DND-41 (cell line): ENCODE results near the gene NELL2.

Experiments used
- ATAC-seq: fragments of 200-7000 bp; cut with Tn5 transposase; 3 replicates; pipeline ENCODE4 v1.9.1; 2021; ENCODE audit warnings: low read depth; ENCODE audit not compliant: insufficient read depth
- DNase-seq: peaks from one replicate; pipeline ENCODE4 v3.0.0-alpha.2; 2020
- H2AFZ ChIP-seq: 2 replicates; pipeline ENCODE4 v1.6.0; 2012; ENCODE audit warnings: low read depth, low read length
- H3K27ac ChIP-seq: 2 replicates; pipeline ENCODE4 v1.5.1; 2012; ENCODE audit warnings: low read length, inconsistent platforms
- H3K27me3 ChIP-seq: fragments of 200-600 bp; sonication (generic); 2 replicates; pipeline ENCODE4 v1.6.0; 2012; ENCODE audit warnings: low read length, mild to moderate bottlenecking, inconsistent platforms; ENCODE audit not compliant: insufficient read depth, poor library complexity
- H3K36me3 ChIP-seq: 2 replicates; pipeline ENCODE4 v1.5.1; 2012; ENCODE audit warnings: low read length, inconsistent platforms; ENCODE audit not compliant: insufficient read depth
- H3K4me1 ChIP-seq: 2 replicates; pipeline ENCODE4 v1.5.1; 2012; ENCODE audit warnings: mild to moderate bottlenecking, low read length; ENCODE audit not compliant: insufficient read depth
- H3K4me2 ChIP-seq: 2 replicates; pipeline ENCODE4 v1.6.0; 2012; ENCODE audit warnings: mild to moderate bottlenecking, moderate library complexity, low read length, inconsistent platforms; ENCODE audit not compliant: insufficient read depth
- H3K4me3 ChIP-seq, 2 experiments: fragments of 200-600 bp in 1 of 2; shearing (Covaris generic) in 1 of 2; 2 replicates each; pipeline ENCODE4 v1.5.1; 2012 to 2016; ENCODE audit warnings: inconsistent platforms in 2 of 2, low read length in 2 of 2, mild to moderate bottlenecking in 2 of 2, low read depth in 1 of 2, moderate library complexity in 1 of 2
- H3K79me2 ChIP-seq: 2 replicates; pipeline ENCODE4 v1.6.0; 2012; ENCODE audit warnings: low read length, inconsistent platforms; ENCODE audit not compliant: insufficient read depth
- H3K9ac ChIP-seq: 2 replicates; pipeline ENCODE4 v1.6.0; 2012; ENCODE audit warnings: low read depth, mild to moderate bottlenecking, inconsistent platforms, low read length, moderate library complexity
- H3K9me3 ChIP-seq: 2 replicates; pipeline ENCODE4 v1.5.1; 2012; ENCODE audit warnings: low read length, moderate library complexity, mild to moderate bottlenecking, inconsistent platforms; ENCODE audit not compliant: insufficient read depth, severe bottlenecking
- H4K20me1 ChIP-seq: 2 replicates; pipeline ENCODE4 v1.6.0; 2012; ENCODE audit warnings: low read length; ENCODE audit not compliant: insufficient read depth
- EZH2 ChIP-seq: IDR thresholded peaks from 3 replicates; pipeline ENCODE4 v1.6.1; 2012; ENCODE audit warnings: borderline replicate concordance, low read depth, mild to moderate bottlenecking, moderate library complexity, low read length, inconsistent platforms; ENCODE audit not compliant: severe bottlenecking
- TF ChIP-seq, protein P1 (sequence below): IDR thresholded peaks from 2 replicates; pipeline ENCODE4 v1.5.1; 2012; ENCODE audit warnings: borderline replicate concordance, low read length, moderate library complexity, mild to moderate bottlenecking; ENCODE audit not compliant: poor library complexity, severe bottlenecking; ENCODE audit errors: extremely low read depth

NELL2 gene

DNA sequence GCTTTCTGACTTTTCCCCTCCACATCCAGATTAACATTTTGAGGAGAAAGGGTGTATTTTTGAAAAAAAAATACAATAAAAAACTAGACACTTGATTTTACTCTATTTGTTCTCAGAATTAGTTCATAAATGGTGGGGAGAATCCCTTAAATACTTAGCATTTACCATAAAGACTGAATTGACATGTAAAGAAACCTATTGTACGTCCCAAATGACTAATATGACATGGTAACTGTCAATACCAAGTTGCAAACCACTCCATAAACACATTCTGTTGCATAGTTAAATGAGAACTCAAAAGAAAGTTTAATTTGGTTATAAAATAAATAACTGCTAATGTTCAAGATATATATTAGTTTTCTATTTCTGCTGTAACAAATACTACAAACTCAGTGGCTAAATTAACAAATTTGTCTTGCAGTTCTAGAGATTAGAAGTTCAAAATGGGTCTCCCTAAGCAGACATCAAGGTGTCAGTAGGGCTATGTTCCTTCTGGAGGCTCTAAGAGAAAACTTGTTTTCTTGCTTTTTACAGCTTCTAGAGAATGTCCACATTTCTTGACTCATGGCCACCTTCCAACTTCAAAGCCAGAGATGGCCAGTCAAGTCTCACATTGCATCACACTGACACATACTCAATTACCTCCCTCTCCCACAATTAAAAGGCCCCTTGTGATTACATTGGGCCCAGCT, 16.0 kb downstream of the NELL2 start:
- no peak for ATAC-seq
- no peak for TF ChIP-seq EZH2
- TF ChIP-seq, protein P1, sequence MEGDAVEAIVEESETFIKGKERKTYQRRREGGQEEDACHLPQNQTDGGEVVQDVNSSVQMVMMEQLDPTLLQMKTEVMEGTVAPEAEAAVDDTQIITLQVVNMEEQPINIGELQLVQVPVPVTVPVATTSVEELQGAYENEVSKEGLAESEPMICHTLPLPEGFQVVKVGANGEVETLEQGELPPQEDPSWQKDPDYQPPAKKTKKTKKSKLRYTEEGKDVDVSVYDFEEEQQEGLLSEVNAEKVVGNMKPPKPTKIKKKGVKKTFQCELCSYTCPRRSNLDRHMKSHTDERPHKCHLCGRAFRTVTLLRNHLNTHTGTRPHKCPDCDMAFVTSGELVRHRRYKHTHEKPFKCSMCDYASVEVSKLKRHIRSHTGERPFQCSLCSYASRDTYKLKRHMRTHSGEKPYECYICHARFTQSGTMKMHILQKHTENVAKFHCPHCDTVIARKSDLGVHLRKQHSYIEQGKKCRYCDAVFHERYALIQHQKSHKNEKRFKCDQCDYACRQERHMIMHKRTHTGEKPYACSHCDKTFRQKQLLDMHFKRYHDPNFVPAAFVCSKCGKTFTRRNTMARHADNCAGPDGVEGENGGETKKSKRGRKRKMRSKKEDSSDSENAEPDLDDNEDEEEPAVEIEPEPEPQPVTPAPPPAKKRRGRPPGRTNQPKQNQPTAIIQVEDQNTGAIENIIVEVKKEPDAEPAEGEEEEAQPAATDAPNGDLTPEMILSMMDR = no peak
- H3K9me3 ChIP-seq = no peaks in the 10 kb centered on the region
- H3K4me2 ChIP-seq = no peak overlapping the region
- no peak overlapping the region for H3K9ac ChIP-seq
- H3K27ac ChIP-seq = no peak overlapping the region
- no peaks in the 10 kb centered on the region for H4K20me1 ChIP-seq
- no peaks in the 10 kb centered on the region for H3K79me2 ChIP-seq
- no peak overlapping the region for H3K4me3 ChIP-seq
- no peaks in the 10 kb centered on the region for H3K27me3 ChIP-seq
- no peak for DNase-seq
- H3K4me1 ChIP-seq = no peaks in the 10 kb centered on the region
- H2AFZ ChIP-seq = no peak overlapping the region
- H3K36me3 ChIP-seq = no peaks in the 10 kb centered on the region

DNA sequence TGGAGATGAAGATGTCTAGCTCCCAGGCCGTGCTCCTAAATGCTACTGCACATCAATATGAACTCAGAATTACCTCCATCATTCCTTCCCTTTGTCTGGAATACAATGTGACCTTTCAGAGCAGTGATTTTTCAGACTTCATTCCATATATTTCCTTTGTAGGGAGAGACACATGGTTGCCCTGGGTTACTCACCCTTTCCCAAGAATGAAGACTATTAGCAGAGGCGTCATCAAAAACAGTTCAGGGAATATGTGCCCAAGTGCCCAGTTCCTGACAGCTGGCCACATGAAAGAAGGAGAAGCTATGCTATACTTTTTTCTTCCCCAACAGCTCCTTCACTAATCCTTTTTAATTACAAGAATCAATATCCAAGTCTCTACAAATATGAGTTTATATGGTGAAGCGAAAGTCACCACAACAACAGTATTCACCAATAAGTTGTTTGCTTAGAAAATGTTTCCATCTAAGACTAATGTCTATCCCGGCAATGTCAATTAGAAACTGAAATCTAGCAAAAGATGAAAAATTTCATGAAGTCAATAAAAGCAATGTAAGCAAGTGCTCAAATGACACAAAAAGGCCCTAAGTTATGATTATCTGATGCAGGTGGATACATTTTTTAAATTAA, 17.8 kb downstream of the NELL2 start:
- no peaks in the 10 kb centered on the region for H4K20me1 ChIP-seq
- no peaks in the 10 kb centered on the region for H3K79me2 ChIP-seq
- no peaks in the 10 kb centered on the region for H3K36me3 ChIP-seq
- H3K4me3 ChIP-seq = no peak overlapping the region
- ATAC-seq = no peak
- no peaks in the 10 kb centered on the region for H3K9me3 ChIP-seq
- H3K4me1 ChIP-seq = no peaks in the 10 kb centered on the region
- no peak for DNase-seq
- H2AFZ ChIP-seq = no peak overlapping the region
- H3K9ac ChIP-seq = no peak overlapping the region
- no peak overlapping the region for H3K4me2 ChIP-seq
- TF ChIP-seq, protein P1 = no peak
- no peak for TF ChIP-seq EZH2
- H3K27me3 ChIP-seq = no peaks in the 10 kb centered on the region
- no peak overlapping the region for H3K27ac ChIP-seq

DNA sequence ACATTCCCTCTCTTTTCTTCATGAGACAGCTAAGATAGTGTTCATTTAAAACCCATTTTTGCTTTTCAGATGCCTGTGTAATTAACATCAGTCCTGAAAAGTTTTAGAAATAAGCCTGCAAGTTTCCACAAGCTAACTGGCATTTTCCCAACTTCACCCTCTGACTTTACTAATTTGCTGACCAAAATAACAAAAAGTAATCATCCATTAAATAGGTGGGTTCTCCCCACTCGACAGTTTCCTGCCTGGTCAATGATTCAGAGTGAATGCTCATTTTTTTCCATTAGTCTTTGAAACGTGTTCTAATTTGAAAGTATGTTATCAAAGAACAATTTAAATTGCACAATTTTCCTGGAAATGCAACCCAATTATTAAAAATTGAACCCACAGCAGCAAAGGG, 23.6 kb downstream of the NELL2 start:
- peaks cover 19% of the 10 kb centered on the region for H3K4me1 ChIP-seq
- no peak overlapping the region for H3K4me3 ChIP-seq
- no peak overlapping the region for H2AFZ ChIP-seq
- H3K79me2 ChIP-seq = no peaks in the 10 kb centered on the region
- H3K36me3 ChIP-seq = no peaks in the 10 kb centered on the region
- no peaks in the 10 kb centered on the region for H3K27me3 ChIP-seq
- H3K9ac ChIP-seq = no peak overlapping the region
- TF ChIP-seq, protein P1 = no peak
- TF ChIP-seq EZH2 = no peak
- no peaks in the 10 kb centered on the region for H4K20me1 ChIP-seq
- no peaks in the 10 kb centered on the region for H3K9me3 ChIP-seq
- H3K27ac ChIP-seq = no peak overlapping the region
- H3K4me2 ChIP-seq = no peak overlapping the region
- ATAC-seq (no peak), DNase-seq (no peak)
